HepG2 (cell line): Measurements from ENCODE around the gene PPP4R3A. TPM values are rescaled to one million over a fixed set of nuclear protein-coding genes. Genes with fewer than 3 reads are reported as not detected.

Experiments
- AGO2 ChIP-seq: fragments of 200-400 bp; formaldehyde crosslinking; optimal IDR thresholded peaks from 2 replicates; pipeline ENCODE3; 2017; ENCODE audit warnings: mild to moderate bottlenecking, low read depth, low read length, moderate library complexity
- CENPT ChIP-seq: sonication (generic); formaldehyde crosslinking; IDR thresholded peaks from 2 replicates; pipeline ENCODE4 v1.8.0; 2022; ENCODE audit warnings: low read depth, mild to moderate bottlenecking, moderate library complexity, missing genetic modification reagents
- CHCHD3 ChIP-seq: sonication (generic); formaldehyde crosslinking; IDR thresholded peaks from 2 replicates; pipeline ENCODE4 v1.8.0; 2022; ENCODE audit warnings: mild to moderate bottlenecking, missing genetic modification reagents, moderate library complexity
- EP300 ChIP-seq, 3 experiments: sonication (generic) in 1 of 3; formaldehyde crosslinking in 1 of 3; IDR thresholded peaks; 2 replicates each; pipeline versions ENCODE4 v1.5.1 to v1.6.1; 2011 to 2020; ENCODE audit warnings: low read depth in 2 of 3, low read length in 2 of 3, borderline replicate concordance in 1 of 3, improper control_type of control experiment in 1 of 3, mild to moderate bottlenecking in 1 of 3, missing genetic modification reagents in 1 of 3, moderate library complexity in 1 of 3
- HOXA3 ChIP-seq: sonication (generic); formaldehyde crosslinking; IDR thresholded peaks from 2 replicates; pipeline ENCODE4 v1.5.0; 2020; ENCODE audit warnings: missing genetic modification reagents
- ISL2 ChIP-seq: sonication (generic); formaldehyde crosslinking; IDR thresholded peaks from 2 replicates; pipeline ENCODE4 v1.5.0; 2020; ENCODE audit warnings: missing genetic modification reagents
- JUN ChIP-seq: sonication (generic); formaldehyde crosslinking; IDR thresholded peaks from 2 replicates; pipeline ENCODE4 v1.4.0; 2020; ENCODE audit warnings: mild to moderate bottlenecking, missing genetic modification reagents
- MXI1 ChIP-seq: IDR thresholded peaks from 3 replicates; pipeline ENCODE4 v1.6.1; 2012; ENCODE audit warnings: low read depth, low read length, inconsistent platforms, borderline replicate concordance
- NCOA1 ChIP-seq: sonication (generic); formaldehyde crosslinking; IDR thresholded peaks from 2 replicates; pipeline ENCODE4 v1.9.0; 2021; ENCODE audit warnings: missing genetic modification reagents
- SKI ChIP-seq: fragments of 450-650 bp; IDR thresholded peaks from one replicate; pipeline ENCODE4 v1.6.1; 2018; ENCODE audit warnings: mild to moderate bottlenecking; ENCODE audit not compliant: partially characterized antibody
- TCF12 ChIP-seq, 2 experiments: fragments of 450-650 bp in 1 of 2; sonication (generic) in 1 of 2; formaldehyde crosslinking in 1 of 2; IDR thresholded peaks; 2 replicates each; pipeline versions ENCODE4 v1.6.1 to v1.8.0; 2017 to 2022; ENCODE audit warnings: antibody characterized with exemption in 1 of 2, mild to moderate bottlenecking in 1 of 2, missing genetic modification reagents in 1 of 2, moderate library complexity in 1 of 2
- ZFP82 ChIP-seq: sonication (generic); formaldehyde crosslinking; IDR thresholded peaks from 2 replicates; pipeline ENCODE4 v1.5.1; 2020; ENCODE audit warnings: mild to moderate bottlenecking, missing genetic modification reagents, borderline replicate concordance
- ZNF441 ChIP-seq: sonication (generic); formaldehyde crosslinking; IDR thresholded peaks from 2 replicates; pipeline ENCODE4 v1.7.0; 2021; ENCODE audit warnings: missing genetic modification reagents, borderline replicate concordance
- ZNF616 ChIP-seq: sonication (generic); formaldehyde crosslinking; IDR thresholded peaks from 2 replicates; pipeline ENCODE4 v1.5.0; 2020; ENCODE audit warnings: low read depth, mild to moderate bottlenecking, missing genetic modification reagents
- ZNF652 ChIP-seq: IDR thresholded peaks from 2 replicates; pipeline ENCODE4 v1.6.1; 2016; ENCODE audit warnings: low read depth, borderline replicate concordance
- ZNF839 ChIP-seq: sonication (generic); formaldehyde crosslinking; IDR thresholded peaks from 2 replicates; pipeline ENCODE4 v1.4.0; 2020; ENCODE audit warnings: missing genetic modification reagents, mild to moderate bottlenecking, borderline replicate concordance
- polyA plus RNA-seq, 8 experiments: library from polyadenylated mRNA; depleted of rRNA in 3 of 8; stranded (reverse) in 7 of 8; unstranded in 1 of 8; fragments of >200 nt; fragmentation: Illumina TruSeq in 4 of 8; extraction: Trizol in 4 of 8; gene quantifications; 2 replicates each; pipeline versions ENCODE4 v1.2.1 to v1.2.3, GENCODE V29; 2011 to 2016; ENCODE audit warnings: low read depth in 4 of 8, missing spikeins in 1 of 8, mixed read lengths in 1 of 8; ENCODE audit not compliant: insufficient read depth in 1 of 8
- total RNA-seq, 5 experiments: library from RNA; depleted of rRNA; stranded (reverse); fragments of >200 nt; fragmentation: Illumina TruSeq; extraction: Trizol; gene quantifications; 2 replicates each; pipeline ENCODE4 v1.2.3, GENCODE V29; 2016; ENCODE audit warnings: low read depth in 1 of 5
- TF ChIP-seq, protein P1 (sequence below): sonication (generic); formaldehyde crosslinking; IDR thresholded peaks from 2 replicates; pipeline ENCODE4 v1.4.0; 2020; ENCODE audit warnings: missing genetic modification reagents
- TF ChIP-seq, protein P2 (sequence below): sonication (generic); formaldehyde crosslinking; IDR thresholded peaks from 2 replicates; pipeline ENCODE4 v1.5.0; 2020; ENCODE audit warnings: missing genetic modification reagents
- TF ChIP-seq, protein P3 (sequence below): sonication (generic); formaldehyde crosslinking; IDR thresholded peaks from 2 replicates; pipeline ENCODE4 v1.4.0; 2020; ENCODE audit warnings: mild to moderate bottlenecking, missing genetic modification reagents
- TF ChIP-seq, protein P4 (sequence below): sonication (generic); formaldehyde crosslinking; IDR thresholded peaks from 2 replicates; pipeline ENCODE4 v1.5.0; 2020; ENCODE audit warnings: missing genetic modification reagents, mild to moderate bottlenecking, borderline replicate concordance

PPP4R3A gene
- total and polyA plus RNA-seq, 2 of the 13 experiments (the other 11 are each of a cell fraction or from before 2014, with no cell fraction given) = 22.5 to 57.4 TPM

DNA sequence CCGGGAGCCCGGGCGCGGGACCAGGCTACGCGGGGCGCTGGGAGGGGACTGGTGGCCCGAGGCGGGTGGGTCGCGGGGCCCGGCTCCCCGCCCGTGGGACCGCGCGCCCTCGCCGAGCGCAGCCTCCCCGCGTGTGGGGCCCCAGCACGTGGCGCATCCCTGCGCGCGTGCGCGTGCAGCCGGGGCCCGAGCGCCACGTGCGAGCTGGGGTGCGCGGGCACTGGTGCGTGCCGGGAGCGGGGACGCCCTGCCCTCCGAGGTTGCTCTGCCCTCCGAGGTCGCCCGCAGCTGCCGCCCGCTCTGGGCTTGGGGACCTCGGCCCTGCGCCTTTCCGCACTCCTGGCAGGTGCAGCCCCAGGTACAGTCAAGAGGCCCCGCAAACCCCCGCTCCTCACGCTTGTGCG, 92.1 kb downstream of the PPP4R3A start (continued):
- peak; percentile 61; the same call in 1 of the 2 replicates for TF ChIP-seq JUN
- peak; percentile 80 for TF ChIP-seq ZNF441 (CRISPR knock-in tag)
- peak; percentile 84; the same call in 1 of the 2 replicates for TF ChIP-seq ZNF616 (CRISPR knock-in tag)
- TF ChIP-seq EP300 (IDR thresholded peaks at IDR 0.05; ENCODE audit: low read depth in 2 of 2, low read length in 2 of 2) = no peak
- TF ChIP-seq EP300 (CRISPR knock-in tag; IDR thresholded peaks at IDR 0.05; ENCODE audit: borderline replicate concordance) = no peak
- no peak; the same call in 1 of the 2 replicates for TF ChIP-seq ISL2 (CRISPR knock-in tag)
- peak; percentile 55; the same call in 1 of the 3 replicates for TF ChIP-seq MXI1
- TF ChIP-seq ZNF839 (CRISPR knock-in tag) = no peak
- peak; percentile 87 for TF ChIP-seq HOXA3 (CRISPR knock-in tag)
- TF ChIP-seq, protein P1, sequence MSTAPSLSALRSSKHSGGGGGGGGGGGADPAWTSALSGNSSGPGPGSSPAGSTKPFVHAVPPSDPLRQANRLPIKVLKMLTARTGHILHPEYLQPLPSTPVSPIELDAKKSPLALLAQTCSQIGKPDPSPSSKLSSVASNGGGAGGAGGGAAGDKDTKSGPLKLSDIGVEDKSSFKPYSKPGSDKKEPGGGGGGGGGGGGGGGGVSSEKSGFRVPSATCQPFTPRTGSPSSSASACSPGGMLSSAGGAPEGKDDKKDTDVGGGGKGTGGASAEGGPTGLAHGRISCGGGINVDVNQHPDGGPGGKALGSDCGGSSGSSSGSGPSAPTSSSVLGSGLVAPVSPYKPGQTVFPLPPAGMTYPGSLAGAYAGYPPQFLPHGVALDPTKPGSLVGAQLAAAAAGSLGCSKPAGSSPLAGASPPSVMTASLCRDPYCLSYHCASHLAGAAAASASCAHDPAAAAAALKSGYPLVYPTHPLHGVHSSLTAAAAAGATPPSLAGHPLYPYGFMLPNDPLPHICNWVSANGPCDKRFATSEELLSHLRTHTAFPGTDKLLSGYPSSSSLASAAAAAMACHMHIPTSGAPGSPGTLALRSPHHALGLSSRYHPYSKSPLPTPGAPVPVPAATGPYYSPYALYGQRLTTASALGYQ (CRISPR knock-in tag) = no peak
- peak; percentile 97 for TF ChIP-seq CENPT (CRISPR knock-in tag)
- no peak for TF ChIP-seq AGO2
- TF ChIP-seq, protein P2, sequence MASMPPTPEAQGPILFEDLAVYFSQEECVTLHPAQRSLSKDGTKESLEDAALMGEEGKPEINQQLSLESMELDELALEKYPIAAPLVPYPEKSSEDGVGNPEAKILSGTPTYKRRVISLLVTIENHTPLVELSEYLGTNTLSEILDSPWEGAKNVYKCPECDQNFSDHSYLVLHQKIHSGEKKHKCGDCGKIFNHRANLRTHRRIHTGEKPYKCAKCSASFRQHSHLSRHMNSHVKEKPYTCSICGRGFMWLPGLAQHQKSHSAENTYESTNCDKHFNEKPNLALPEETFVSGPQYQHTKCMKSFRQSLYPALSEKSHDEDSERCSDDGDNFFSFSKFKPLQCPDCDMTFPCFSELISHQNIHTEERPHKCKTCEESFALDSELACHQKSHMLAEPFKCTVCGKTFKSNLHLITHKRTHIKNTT (CRISPR knock-in tag) = no peak
- peak; percentile 32; the same call in 1 of the 2 replicates for TF ChIP-seq ZFP82
- no peak for TF ChIP-seq NCOA1 (CRISPR knock-in tag)
- peak; percentile 10 for TF ChIP-seq SKI
- no peak for TF ChIP-seq TCF12 (IDR thresholded peaks at IDR 0.05)
- TF ChIP-seq TCF12 (CRISPR knock-in tag; IDR thresholded peaks at IDR 0.05) = peak; percentile 71; the same call in 1 of the 2 replicates
- no peak for TF ChIP-seq ZNF652 (CRISPR knock-in tag)
- TF ChIP-seq, protein P3, sequence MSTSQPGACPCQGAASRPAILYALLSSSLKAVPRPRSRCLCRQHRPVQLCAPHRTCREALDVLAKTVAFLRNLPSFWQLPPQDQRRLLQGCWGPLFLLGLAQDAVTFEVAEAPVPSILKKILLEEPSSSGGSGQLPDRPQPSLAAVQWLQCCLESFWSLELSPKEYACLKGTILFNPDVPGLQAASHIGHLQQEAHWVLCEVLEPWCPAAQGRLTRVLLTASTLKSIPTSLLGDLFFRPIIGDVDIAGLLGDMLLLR = peak; percentile 99
- TF ChIP-seq CHCHD3 (CRISPR knock-in tag) = peak; percentile 98
- TF ChIP-seq, protein P4, sequence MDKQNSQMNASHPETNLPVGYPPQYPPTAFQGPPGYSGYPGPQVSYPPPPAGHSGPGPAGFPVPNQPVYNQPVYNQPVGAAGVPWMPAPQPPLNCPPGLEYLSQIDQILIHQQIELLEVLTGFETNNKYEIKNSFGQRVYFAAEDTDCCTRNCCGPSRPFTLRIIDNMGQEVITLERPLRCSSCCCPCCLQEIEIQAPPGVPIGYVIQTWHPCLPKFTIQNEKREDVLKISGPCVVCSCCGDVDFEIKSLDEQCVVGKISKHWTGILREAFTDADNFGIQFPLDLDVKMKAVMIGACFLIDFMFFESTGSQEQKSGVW (CRISPR knock-in tag) = no peak
